Measurements from ENCODE around the gene FOXJ3. TPM values are rescaled to one million over a fixed set of nuclear protein-coding genes. Genes with fewer than 3 reads are reported as not detected.

The FOXJ3 gene
- total and polyA plus RNA-seq, 3 experiments from 2014 or later: 35.7 to 48.3 (median 48.0) TPM

DNA sequence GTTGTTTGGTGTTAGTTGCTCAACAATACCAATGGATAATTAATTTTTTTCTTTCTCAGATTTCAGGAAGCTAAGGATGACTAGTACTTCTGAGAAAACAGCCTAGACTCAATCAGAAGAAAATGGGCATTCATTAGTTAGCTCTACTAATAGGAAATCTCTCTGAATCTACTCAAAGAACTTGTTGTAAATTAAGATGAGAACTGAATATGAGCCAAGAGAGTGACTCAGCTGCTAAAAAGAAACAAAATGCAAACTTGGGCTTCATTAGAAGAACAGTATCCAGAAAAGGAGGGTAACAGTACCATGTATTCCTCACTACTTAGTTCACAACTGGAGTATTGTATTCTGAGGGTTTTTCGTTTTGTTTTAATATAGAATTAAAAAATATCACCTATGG is 12.5 kb downstream of the FOXJ3 start:
- no peak overlapping the region for H3K4me3 ChIP-seq (ENCODE audit: low read length)
- DNase-seq: no peak
- no peak overlapping the region for H3K4me3 Mint-ChIP-seq
- no peaks in the 10 kb centered on the region for H3K9me3 ChIP-seq (ENCODE audit: low read length)
- H3K27ac Mint-ChIP-seq: peak overlapping the region in 7 of 8 donors; percentile 13 to 94 (median 36)
- peaks cover 88 to 96% (median 94%) of the 10 kb centered on the region in 3 donors for H3K4me1 Mint-ChIP-seq
- H3K9me3 Mint-ChIP-seq: no peaks in the 10 kb centered on the region
- no peaks in the 10 kb centered on the region for H3K36me3 ChIP-seq (ENCODE audit: insufficient read depth, low read length)
- ChIA-PET CTCF (no interaction called here), POLR2A (no interaction called here)
- H3K27me3 Mint-ChIP-seq: no peaks in the 10 kb centered on the region
- H3K27me3 ChIP-seq (ENCODE audit: insufficient read depth, low read length, poor library complexity, severe bottlenecking): no peaks in the 10 kb centered on the region
- peaks cover 0 to 14% (median 2%) of the 10 kb centered on the region in 3 donors for H3K36me3 Mint-ChIP-seq
- no peak overlapping the region for H3K27ac ChIP-seq (ENCODE audit: low read depth, low read length)
- H3K4me1 ChIP-seq (ENCODE audit: insufficient read depth, low read length): peaks cover 80% of the 10 kb centered on the region

DNA sequence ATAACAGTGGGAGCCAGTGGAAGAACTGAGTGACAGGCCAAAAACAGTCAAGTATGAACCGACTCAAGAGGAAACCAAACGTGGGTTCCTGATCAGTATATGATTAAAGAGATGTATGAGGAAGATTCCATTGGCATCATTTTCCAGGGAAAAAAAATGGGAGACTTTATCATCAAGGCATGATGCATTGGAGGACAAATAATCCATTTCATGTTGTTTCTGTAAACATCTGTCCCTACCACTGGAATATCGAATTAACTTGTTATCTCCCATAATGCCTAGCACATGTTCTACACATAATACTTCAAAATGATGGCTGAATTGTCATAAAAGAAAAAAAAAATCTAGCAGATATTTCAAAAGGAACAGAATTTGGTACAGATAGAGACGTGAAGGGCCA is 13.3 kb downstream of the FOXJ3 start:
- Mint-ChIP-seq H3K27me3 (no peaks in the 10 kb centered on the region), H3K36me3 (peaks cover 0 to 13% (median 4%) of the 10 kb centered on the region in 3 donors), H3K27ac (peak overlapping the region; percentile 36 to 94 (median 84)), H3K4me1 (peaks cover 88 to 96% (median 94%) of the 10 kb centered on the region in 3 donors), H3K4me3 (peak overlapping the region in 1 of 7 donors; percentile 32), H3K9me3 (no peaks in the 10 kb centered on the region)
- ChIA-PET POLR2A (no interaction called here), CTCF (no interaction called here)
- Histone ChIP-seq H3K4me3 (ENCODE audit: low read length) (no peak overlapping the region), H3K4me1 (ENCODE audit: insufficient read depth, low read length) (peaks cover 77% of the 10 kb centered on the region), H3K27ac (ENCODE audit: low read depth, low read length) (no peak overlapping the region), H3K27me3 (ENCODE audit: insufficient read depth, low read length, poor library complexity, severe bottlenecking) (no peaks in the 10 kb centered on the region), H3K9me3 (ENCODE audit: low read length) (no peaks in the 10 kb centered on the region), H3K36me3 (ENCODE audit: insufficient read depth, low read length) (no peaks in the 10 kb centered on the region)
- DNase-seq: no peak

DNA sequence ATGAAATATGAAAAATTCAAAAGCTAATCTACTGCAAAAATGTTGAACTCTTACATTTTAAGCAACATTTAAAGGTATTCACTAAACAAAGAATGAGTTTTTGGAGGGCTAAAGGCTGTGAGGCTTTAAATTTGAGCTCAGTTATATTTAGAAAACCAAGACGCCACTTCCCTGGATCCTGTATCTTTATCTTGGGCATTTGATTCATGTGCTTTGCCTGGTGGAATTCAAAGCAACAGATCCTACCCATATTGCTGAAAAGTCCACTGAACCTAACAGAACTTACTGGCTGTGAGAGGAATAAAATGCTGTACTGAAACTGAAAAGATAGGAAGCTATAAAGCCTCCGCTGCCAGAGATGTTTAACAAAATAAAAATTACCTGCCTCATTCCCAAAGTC is 14.3 kb downstream of the FOXJ3 start:
- Mint-ChIP-seq H3K36me3 (peaks cover 0 to 13% (median 4%) of the 10 kb centered on the region in 3 donors), H3K27me3 (no peaks in the 10 kb centered on the region), H3K4me3 (peak overlapping the region in 6 of 7 donors; percentile 14 to 88 (median 30)), H3K4me1 (peaks cover 86 to 96% (median 94%) of the 10 kb centered on the region in 3 donors), H3K9me3 (no peaks in the 10 kb centered on the region), H3K27ac (peak overlapping the region; percentile 5 to 94 (median 84))
- H3K4me3 ChIP-seq (ENCODE audit: low read length): no peak overlapping the region
- ChIA-PET POLR2A (interaction anchor here (1.5 kb wide), 1 partner anchor 12 kb away, joined by 3 read pairs; no protein-coding TSS in a partner anchor), CTCF (interaction anchor here (1.0 to 1.4 kb wide), 3 partner anchors 12 to 20 kb away, joined by 3 read pairs; no protein-coding TSS in a partner anchor)
- H3K36me3 ChIP-seq (ENCODE audit: insufficient read depth, low read length): no peaks in the 10 kb centered on the region
- no peak for DNase-seq
- H3K27me3 ChIP-seq (ENCODE audit: insufficient read depth, low read length, poor library complexity, severe bottlenecking): no peaks in the 10 kb centered on the region
- H3K4me1 ChIP-seq (ENCODE audit: insufficient read depth, low read length): peaks cover 81% of the 10 kb centered on the region
- no peak overlapping the region for H3K27ac ChIP-seq (ENCODE audit: low read depth, low read length)
- no peaks in the 10 kb centered on the region for H3K9me3 ChIP-seq (ENCODE audit: low read length)

DNA sequence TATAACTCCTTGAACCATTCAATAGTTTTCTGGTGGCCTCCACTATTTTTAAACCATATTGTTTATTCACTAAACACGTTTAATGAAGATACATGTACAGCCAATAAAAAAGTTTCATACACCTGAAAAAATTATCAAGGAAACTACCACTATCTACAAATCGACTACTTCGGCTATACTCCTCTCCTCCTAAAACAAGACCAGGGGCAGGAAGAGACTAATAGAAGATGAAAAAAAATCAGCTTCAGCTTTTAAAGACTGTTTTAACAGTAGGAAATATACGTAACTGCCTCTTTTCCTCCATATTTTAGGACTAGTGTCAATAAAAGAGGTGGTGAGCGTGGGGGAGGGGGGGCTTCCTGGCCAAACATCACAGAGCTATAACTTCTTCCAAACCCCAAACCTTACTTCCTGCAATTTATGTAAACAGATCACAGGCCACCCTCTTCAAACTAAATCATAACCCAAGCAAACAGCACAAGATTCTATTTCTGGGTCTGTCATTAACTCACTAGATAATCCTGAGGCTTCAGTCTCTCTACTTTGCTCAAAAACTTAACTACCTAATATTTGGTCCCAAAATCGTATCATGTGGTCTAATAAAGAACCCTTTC is 15.1 kb downstream of the FOXJ3 start:
- H3K36me3 Mint-ChIP-seq: peaks cover 0 to 13% (median 4%) of the 10 kb centered on the region in 3 donors
- Histone ChIP-seq H3K9me3 (ENCODE audit: low read length) (no peaks in the 10 kb centered on the region), H3K27me3 (ENCODE audit: insufficient read depth, low read length, poor library complexity, severe bottlenecking) (no peaks in the 10 kb centered on the region), H3K36me3 (ENCODE audit: insufficient read depth, low read length) (no peaks in the 10 kb centered on the region), H3K4me1 (ENCODE audit: insufficient read depth, low read length) (peaks cover 86% of the 10 kb centered on the region), H3K4me3 (ENCODE audit: low read length) (peak overlapping the region; percentile 40), H3K27ac (ENCODE audit: low read depth, low read length) (no peak overlapping the region)
- POLR2A ChIA-PET: interaction anchor here (0.6 to 1.5 kb wide), 5 partner anchors 12 to 447 kb away, joined by 3 read pairs; partner anchors contain the start of genes C1orf50 and P3H1
- peak overlapping the region; percentile 32 to 88 (median 81) for H3K4me3 Mint-ChIP-seq
- DNase-seq: peak; percentile 6 to 63 (median 36)
- peaks cover 86 to 96% (median 94%) of the 10 kb centered on the region in 3 donors for H3K4me1 Mint-ChIP-seq
- CTCF ChIA-PET: interaction anchor here (1.0 to 1.4 kb wide), 3 partner anchors 12 to 19 kb away, joined by 3 read pairs; no protein-coding TSS in a partner anchor
- H3K9me3 Mint-ChIP-seq: no peaks in the 10 kb centered on the region
- H3K27ac Mint-ChIP-seq: peak overlapping the region; percentile 84 to 97 (median 91)
- no peaks in the 10 kb centered on the region for H3K27me3 Mint-ChIP-seq

DNA sequence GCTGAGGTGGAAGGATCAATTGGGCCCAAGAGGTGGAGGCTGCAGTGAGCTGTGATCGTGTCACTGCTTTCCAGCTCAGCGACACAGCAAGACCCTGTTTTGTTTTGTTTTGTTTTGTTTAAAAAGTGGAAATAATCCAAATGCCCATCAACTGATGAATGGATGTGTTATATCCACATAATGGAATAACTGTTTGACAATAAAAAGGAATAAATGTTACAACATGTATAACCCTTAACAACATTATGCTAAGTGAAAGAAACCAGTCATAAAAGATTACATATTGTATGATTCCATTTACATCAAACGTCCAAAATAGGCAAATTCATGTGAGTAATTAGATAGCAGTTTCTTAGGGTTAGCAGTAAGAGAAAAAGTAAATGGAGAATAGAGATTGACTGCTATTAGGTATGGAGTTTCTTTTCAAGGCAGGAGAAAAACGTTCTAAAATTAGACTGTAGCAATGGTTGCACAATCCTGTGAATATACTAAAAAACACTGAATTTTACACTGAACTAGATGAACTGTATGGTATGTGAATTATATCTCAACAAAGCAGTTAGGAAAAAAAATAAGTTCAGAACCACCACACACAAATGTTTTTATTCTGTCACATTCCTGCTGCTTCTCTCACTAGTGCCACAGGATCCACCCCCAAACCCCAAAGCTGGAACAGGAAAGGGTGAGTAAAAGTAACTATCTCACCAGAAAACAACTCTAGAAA is 15.7 kb downstream of the FOXJ3 start:
- no peaks in the 10 kb centered on the region for H3K27me3 Mint-ChIP-seq
- no peaks in the 10 kb centered on the region for H3K9me3 ChIP-seq (ENCODE audit: low read length)
- no peaks in the 10 kb centered on the region for H3K9me3 Mint-ChIP-seq
- H3K27ac Mint-ChIP-seq: peak overlapping the region; percentile 84 to 97 (median 91)
- H3K4me1 ChIP-seq (ENCODE audit: insufficient read depth, low read length): peaks cover 86% of the 10 kb centered on the region
- H3K4me1 Mint-ChIP-seq: peaks cover 87 to 96% (median 95%) of the 10 kb centered on the region in 3 donors
- H3K27ac ChIP-seq (ENCODE audit: low read depth, low read length): no peak overlapping the region
- peaks cover 0 to 13% (median 4%) of the 10 kb centered on the region in 3 donors for H3K36me3 Mint-ChIP-seq
- H3K36me3 ChIP-seq (ENCODE audit: insufficient read depth, low read length): no peaks in the 10 kb centered on the region
- H3K27me3 ChIP-seq (ENCODE audit: insufficient read depth, low read length, poor library complexity, severe bottlenecking): no peaks in the 10 kb centered on the region
- CTCF ChIA-PET: interaction anchor here (1.0 to 1.4 kb wide), 2 partner anchors 13 to 18 kb away, joined by 3 read pairs; no protein-coding TSS in a partner anchor
- peak overlapping the region; percentile 40 for H3K4me3 ChIP-seq (ENCODE audit: low read length)
- peak overlapping the region; percentile 32 to 88 (median 81) for H3K4me3 Mint-ChIP-seq
- POLR2A ChIA-PET: interaction anchor here (0.6 to 1.5 kb wide), 5 partner anchors 13 to 447 kb away, joined by 3 read pairs; partner anchors contain the start of genes C1orf50 and P3H1
- DNase-seq: peak in 2 of 5 donors; percentile 4 to 27

DNA sequence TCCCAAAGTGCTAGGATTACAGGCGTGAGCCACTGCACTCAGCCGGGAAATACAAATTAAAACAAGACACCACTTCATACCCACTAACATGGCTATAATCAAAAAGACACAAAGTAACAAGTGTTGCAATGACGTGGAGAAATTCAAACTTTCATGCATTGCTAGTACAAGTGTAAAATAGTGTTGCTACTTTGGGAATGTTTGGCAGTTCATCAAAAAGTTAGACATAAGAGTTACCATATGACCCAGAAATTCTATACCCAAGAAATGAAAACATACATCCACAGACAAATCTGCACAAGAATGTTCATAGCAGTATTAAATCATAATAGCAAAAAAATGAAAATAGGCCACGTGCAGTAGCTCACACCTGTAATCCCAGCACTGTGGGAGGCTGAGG is 16.4 kb downstream of the FOXJ3 start:
- ChIA-PET POLR2A (no interaction called here), CTCF (interaction anchor here (2.3 kb wide), 1 partner anchor 20 kb away, joined by 7 read pairs; no protein-coding TSS in a partner anchor)
- H3K9me3 ChIP-seq (ENCODE audit: low read length): no peaks in the 10 kb centered on the region
- Mint-ChIP-seq H3K4me1 (peaks cover 92 to 100% (median 100%) of the 10 kb centered on the region in 3 donors), H3K9me3 (no peaks in the 10 kb centered on the region), H3K27ac (peak overlapping the region; percentile 66 to 97 (median 91)), H3K4me3 (peak overlapping the region in 3 of 7 donors; percentile 39 to 85 (median 81)), H3K36me3 (peaks cover 0 to 13% (median 4%) of the 10 kb centered on the region in 3 donors), H3K27me3 (no peaks in the 10 kb centered on the region)
- H3K27me3 ChIP-seq (ENCODE audit: insufficient read depth, low read length, poor library complexity, severe bottlenecking): no peaks in the 10 kb centered on the region
- no peak for DNase-seq
- no peaks in the 10 kb centered on the region for H3K36me3 ChIP-seq (ENCODE audit: insufficient read depth, low read length)
- H3K27ac ChIP-seq (ENCODE audit: low read depth, low read length): no peak overlapping the region
- peaks cover 88% of the 10 kb centered on the region for H3K4me1 ChIP-seq (ENCODE audit: insufficient read depth, low read length)
- H3K4me3 ChIP-seq (ENCODE audit: low read length): no peak overlapping the region

DNA sequence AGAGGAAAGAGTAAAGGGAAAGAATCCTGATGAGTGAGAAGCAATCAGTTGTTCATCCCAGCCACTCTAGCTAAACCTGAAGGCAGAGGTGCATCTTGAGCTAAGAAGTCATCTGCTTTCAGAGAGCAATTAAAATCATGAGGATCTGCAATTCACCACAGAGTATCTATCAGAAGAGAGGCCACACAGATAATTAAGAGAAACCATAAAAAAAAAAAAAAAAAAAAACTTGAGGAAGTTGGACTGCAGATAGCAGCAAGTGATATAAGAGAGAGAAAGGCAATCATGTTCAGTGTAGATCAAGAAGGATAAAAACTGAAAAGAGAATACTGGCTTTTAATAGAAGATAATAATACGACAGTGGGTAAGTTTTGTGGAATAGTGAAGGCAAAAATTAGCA is 17.7 kb downstream of the FOXJ3 start:
- no peak for DNase-seq
- peaks cover 75% of the 10 kb centered on the region for H3K4me1 ChIP-seq (ENCODE audit: insufficient read depth, low read length)
- no peaks in the 10 kb centered on the region for H3K27me3 ChIP-seq (ENCODE audit: insufficient read depth, low read length, poor library complexity, severe bottlenecking)
- H3K9me3 ChIP-seq (ENCODE audit: low read length): no peaks in the 10 kb centered on the region
- ChIA-PET CTCF (interaction anchor here (2.3 kb wide), 1 partner anchor 21 kb away, joined by 7 read pairs; no protein-coding TSS in a partner anchor), POLR2A (no interaction called here)
- Mint-ChIP-seq H3K27me3 (no peaks in the 10 kb centered on the region), H3K9me3 (no peaks in the 10 kb centered on the region), H3K4me3 (peak overlapping the region in 3 of 7 donors; percentile 14 to 60 (median 43)), H3K27ac (peak overlapping the region in 7 of 8 donors; percentile 30 to 92 (median 73)), H3K4me1 (peaks cover 88 to 98% (median 98%) of the 10 kb centered on the region in 3 donors), H3K36me3 (peaks cover 0 to 7% (median 4%) of the 10 kb centered on the region in 3 donors)
- no peaks in the 10 kb centered on the region for H3K36me3 ChIP-seq (ENCODE audit: insufficient read depth, low read length)
- H3K27ac ChIP-seq (ENCODE audit: low read depth, low read length): no peak overlapping the region
- H3K4me3 ChIP-seq (ENCODE audit: low read length): no peak overlapping the region

All from CD8-positive, alpha-beta memory T cell (primary cell).